CD14-positive monocyte (primary cell): ENCODE data around the gene RPL38. TPM values are rescaled to one million over a fixed set of nuclear protein-coding genes. Genes with fewer than 3 reads are reported as not detected.

Source experiments
- DNase-seq, 3 donors: peaks; one replicate each; pipeline ENCODE4 v3.0.0-alpha.2; 2011 to 2022
- H2AFZ ChIP-seq: 2 replicates; pipeline ENCODE4 v1.6.0; 2012; ENCODE audit warnings: mild to moderate bottlenecking, low read depth, low read length, inconsistent platforms; ENCODE audit not compliant: insufficient read depth, poor library complexity, severe bottlenecking
- H3K27ac ChIP-seq, 2 donors: 1 replicate in 1 of 2; 2 replicates in 1 of 2; pipeline ENCODE4 v1.5.1; 2012 to 2013; ENCODE audit warnings: low read length in 2 of 2, control low read depth in 1 of 2, inconsistent platforms in 1 of 2, low read depth in 1 of 2, mild to moderate bottlenecking in 1 of 2
- H3K27me3 ChIP-seq, 2 donors: one replicate each; pipeline versions ENCODE4 v1.6.0 to v1.6.1; 2011 to 2013; ENCODE audit warnings: low read length in 2 of 2; ENCODE audit not compliant: control insufficient read depth in 2 of 2, insufficient read depth in 2 of 2
- H3K36me3 ChIP-seq, 2 donors: replicated peaks in 1 of 2; 1 replicate in 1 of 2; 2 replicates in 1 of 2; pipeline versions ENCODE4 v1.5.1 to v1.6.1; 2012 to 2013; ENCODE audit warnings: low read length in 2 of 2, control low read depth in 1 of 2, inconsistent platforms in 1 of 2, mild to moderate bottlenecking in 1 of 2; ENCODE audit not compliant: insufficient read depth in 2 of 2, control insufficient read depth in 1 of 2
- H3K4me1 ChIP-seq, 2 donors: 1 replicate in 1 of 2; 2 replicates in 1 of 2; pipeline versions ENCODE4 v1.5.1 to v1.6.1; 2012 to 2013; ENCODE audit warnings: low read length in 2 of 2, control low read depth in 1 of 2, inconsistent platforms in 1 of 2, mild to moderate bottlenecking in 1 of 2, moderate library complexity in 1 of 2; ENCODE audit not compliant: insufficient read depth in 2 of 2, control insufficient read depth in 1 of 2
- H3K4me2 ChIP-seq: replicated peaks from 2 replicates; pipeline ENCODE3; 2012; ENCODE audit warnings: low read length, moderate library complexity, mild to moderate bottlenecking; ENCODE audit not compliant: poor library complexity, severe bottlenecking; ENCODE audit errors: extremely low read depth
- H3K4me3 ChIP-seq, 3 experiments: fragments of 200-600 bp in 1 of 3; sonication (generic) in 1 of 3; replicated peaks in 1 of 3; 1 replicate in 2 of 3; 2 replicates in 1 of 3; pipeline ENCODE4 v1.5.1; 2011 to 2013; ENCODE audit warnings: low read length in 3 of 3, mild to moderate bottlenecking in 3 of 3, control low read depth in 2 of 3, low read depth in 2 of 3, inconsistent platforms in 1 of 3, moderate library complexity in 1 of 3
- H3K79me2 ChIP-seq: 2 replicates; pipeline ENCODE4 v1.6.0; 2012; ENCODE audit warnings: mild to moderate bottlenecking, control low read depth, inconsistent platforms, low read length, moderate library complexity; ENCODE audit not compliant: insufficient read depth
- H3K9ac ChIP-seq: 2 replicates; pipeline ENCODE4 v1.6.0; 2017; ENCODE audit warnings: low read length, mild to moderate bottlenecking; ENCODE audit not compliant: insufficient read depth, poor library complexity, severe bottlenecking
- H3K9me3 ChIP-seq, 2 donors: replicated peaks in 1 of 2; 1 replicate in 1 of 2; 2 replicates in 1 of 2; pipeline versions ENCODE4 v1.5.1 to v1.6.1; 2012 to 2013; ENCODE audit warnings: low read length in 2 of 2, control low read depth in 1 of 2; ENCODE audit not compliant: control insufficient read depth in 1 of 2, insufficient read depth in 1 of 2
- H4K20me1 ChIP-seq: 2 replicates; pipeline ENCODE4 v1.6.0; 2012; ENCODE audit warnings: mild to moderate bottlenecking, low read length, control low read depth, moderate library complexity; ENCODE audit not compliant: insufficient read depth
- H3K27ac Mint-ChIP-seq, 7 donors: one replicate each; pipeline ENCODE4 v1.8.0; 2020; ENCODE audit warnings: mild to moderate bottlenecking in 7 of 7, mixed read lengths in 7 of 7, moderate library complexity in 6 of 7, inconsistent platforms in 2 of 7
- H3K27me3 Mint-ChIP-seq, 3 donors: one replicate each; pipeline ENCODE4 v1.8.0; 2021 to 2022; ENCODE audit warnings: low read depth in 3 of 3, mild to moderate bottlenecking in 3 of 3, mixed read lengths in 3 of 3, moderate library complexity in 3 of 3, inconsistent platforms in 1 of 3
- H3K36me3 Mint-ChIP-seq, 2 donors: one replicate each; pipeline ENCODE4 v1.8.0; 2020; ENCODE audit warnings: mixed read lengths in 2 of 2, inconsistent platforms in 1 of 2, mild to moderate bottlenecking in 1 of 2
- H3K4me1 Mint-ChIP-seq: one replicate; pipeline ENCODE4 v1.8.0; 2020; ENCODE audit warnings: mild to moderate bottlenecking, mixed read lengths
- H3K4me3 Mint-ChIP-seq, 2 donors: one replicate each; pipeline ENCODE4 v1.8.0; 2020; ENCODE audit warnings: mild to moderate bottlenecking in 2 of 2, mixed read lengths in 2 of 2, moderate library complexity in 1 of 2
- H3K9me3 Mint-ChIP-seq, 7 donors: one replicate each; pipeline ENCODE4 v1.8.0; 2020 to 2022; ENCODE audit warnings: mixed read lengths in 7 of 7, mild to moderate bottlenecking in 6 of 7, moderate library complexity in 6 of 7, inconsistent platforms in 2 of 7
- CTCF ChIP-seq: fragments of 200-600 bp; IDR thresholded peaks from one replicate; pipeline ENCODE4 v1.8.0; 2022; ENCODE audit warnings: antibody characterized with exemption, mild to moderate bottlenecking
- WGBS: methylation state at CpG from one replicate; pipeline ENCODE4 v1.1.5; 2013; ENCODE audit warnings: missing lambda C conversion rate; ENCODE audit not compliant: insufficient coverage; 5-methylcytosine and 5-hydroxymethylcytosine counted together
- intact Hi-C, 2 donors: fragments of 100-400 bp; cut with micrococcal nuclease; formaldehyde crosslinking; loops; one replicate each; pipeline versions ENCODE4 v1.15.0 to v1.15.1; 2023
- polyA plus RNA-seq, 3 donors: library from polyadenylated mRNA; depleted of rRNA in 1 of 3; unstranded in 2 of 3; stranded (reverse) in 1 of 3; fragments of 300-500 nt in 2 of 3; fragments of >200 nt in 1 of 3; fragmentation: Illumina TruSeq in 2 of 3; gene quantifications; 1 replicate in 2 of 3; 2 replicates in 1 of 3; pipeline ENCODE4 v1.2.3, GENCODE V29; 2012 to 2021

Gene RPL38
- polyA plus RNA-seq, 3 donors = 379 to 1,070 (median 919) TPM

GRCh38 chr17:74212209-74212912 is 8.9 kb downstream of the RPL38 start:
- Mint-ChIP-seq H3K4me1 (peaks cover 67% of the 10 kb centered on the region), H3K4me3 (peak overlapping the region; percentile 99), H3K9me3 (no peaks in the 10 kb centered on the region), H3K27me3 (no peaks in the 10 kb centered on the region), H3K27ac (peak overlapping the region; percentile 93 to 99 (median 97)), H3K36me3 (peaks cover 46 to 62% of the 10 kb centered on the region in 2 donors)
- Histone ChIP-seq H2AFZ (peak overlapping the region; percentile 82), H3K9ac (peak overlapping the region; percentile 85), H4K20me1 (peaks cover 87% of the 10 kb centered on the region), H3K36me3 (peaks cover 42 to 57% of the 10 kb centered on the region in 2 donors), H3K4me2 (peak overlapping the region; percentile 92), H3K27me3 (no peaks in the 10 kb centered on the region), H3K4me1 (peaks cover 44 to 65% of the 10 kb centered on the region in 2 donors), H3K79me2 (peaks cover 81% of the 10 kb centered on the region), H3K27ac (peak overlapping the region; percentile 84 to 85), H3K9me3 (no peaks in the 10 kb centered on the region), H3K4me3 (peak overlapping the region; percentile 56 to 96 (median 71))
- 1% methylated on average over 38 of the region's 48 CpGs for WGBS
- intact Hi-C loops = loop anchor here (5.0 kb wide), 4 partner anchors 35 to 140 kb away; no protein-coding TSS in a partner anchor
- DNase-seq = peak; percentile 50 to 58 (median 52)
- TF ChIP-seq CTCF = no peak

GRCh38 chr17:74212913-74213791 is 9.7 kb downstream of the RPL38 start, which contains the start of gene TTYH2:
Gene TTYH2 (plus strand): TSS chr17:74213571. CDS start chr17:74213588, 17 bp downstream.
- H3K36me3 ChIP-seq = peaks cover 39 to 57% of the 10 kb centered on the region in 2 donors
- peaks cover 87% of the 10 kb centered on the region for H4K20me1 ChIP-seq
- H3K9me3 Mint-ChIP-seq = no peaks in the 10 kb centered on the region
- peak within 1 kb of the TSS; percentile 82 for H2AFZ ChIP-seq
- H3K27me3 ChIP-seq = no peaks in the 10 kb centered on the region
- H3K36me3 Mint-ChIP-seq = peaks cover 40 to 61% of the 10 kb centered on the region in 2 donors
- WGBS = under 1% methylated on average over 56 of the region's 62 CpGs
- H3K4me3 Mint-ChIP-seq = peak within 1 kb of the TSS; percentile 99
- intact Hi-C loops = loop anchor here (5.0 kb wide), 4 partner anchors 34 to 139 kb away; no protein-coding TSS in a partner anchor
- H3K4me1 Mint-ChIP-seq = peaks cover 68% of the 10 kb centered on the region
- H3K9ac ChIP-seq = peak within 1 kb of the TSS; percentile 85
- H3K4me3 ChIP-seq = peak within 1 kb of the TSS; percentile 56 to 96 (median 71)
- H3K4me2 ChIP-seq = peak within 1 kb of the TSS; percentile 92
- DNase-seq = peak; percentile 81
- H3K9me3 ChIP-seq = no peaks in the 10 kb centered on the region
- TF ChIP-seq CTCF = peak; percentile 46
- peaks cover 81% of the 10 kb centered on the region for H3K79me2 ChIP-seq
- H3K4me1 ChIP-seq = peaks cover 48 to 71% of the 10 kb centered on the region in 2 donors
- peak within 1 kb of the TSS; percentile 84 to 85 for H3K27ac ChIP-seq
- no peaks in the 10 kb centered on the region for H3K27me3 Mint-ChIP-seq
- H3K27ac Mint-ChIP-seq = peak within 1 kb of the TSS; percentile 93 to 99 (median 97)
